CD4-positive, alpha-beta T cell treated with Interferon gamma for 1 hour (primary cell): ENCODE data around the gene HOXC10.

Experiments
- DNase-seq: peaks from one replicate; pipeline ENCODE4 v3.0.0-alpha.2; 2020

HOXC10 gene

DNA sequence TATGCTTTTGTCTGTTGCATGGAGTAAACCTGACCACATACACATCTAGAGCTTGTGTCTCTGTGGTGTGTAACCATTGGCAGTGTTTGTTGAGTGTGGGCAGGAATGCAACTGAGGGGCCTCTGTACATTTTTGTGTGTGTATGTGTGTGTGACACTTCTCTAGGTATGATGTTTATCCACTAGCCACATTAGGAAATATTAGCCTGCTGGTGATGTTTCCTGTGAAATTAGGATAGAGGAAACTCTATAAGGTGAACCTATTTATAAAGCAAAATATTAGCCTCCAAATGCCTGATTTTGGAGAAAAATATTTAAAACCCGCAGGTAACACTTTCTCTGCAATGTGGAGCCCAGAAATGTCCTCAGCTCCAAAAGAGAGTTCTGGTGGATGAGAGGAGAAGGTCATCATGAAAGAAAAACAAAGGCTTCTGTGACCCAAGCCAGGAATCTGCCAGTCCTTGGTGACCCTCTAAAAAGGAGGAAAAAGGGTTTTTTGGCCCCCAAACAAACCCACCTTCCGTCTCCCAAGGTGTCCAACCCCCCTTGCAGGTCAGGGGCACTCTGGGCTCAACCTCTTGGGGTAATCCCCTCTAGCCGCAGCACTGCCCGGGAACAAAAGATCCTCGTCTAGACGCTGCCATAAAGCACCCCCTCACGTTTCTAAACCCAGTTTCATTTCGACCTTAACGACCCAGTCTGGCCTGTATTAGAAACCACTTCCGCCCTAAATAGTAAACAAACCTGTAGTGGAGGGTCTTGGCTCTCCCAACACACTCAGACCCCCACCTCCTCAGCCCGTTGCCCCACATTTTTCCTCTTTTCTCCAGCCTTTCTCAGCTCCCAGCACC lies 7.1 kb upstream of the HOXC10 start:
- no peak for DNase-seq

GRCh38 chr12:53978477-53979356 lies 6.2 kb upstream of the HOXC10 start:
- DNase-seq: no peak

DNA sequence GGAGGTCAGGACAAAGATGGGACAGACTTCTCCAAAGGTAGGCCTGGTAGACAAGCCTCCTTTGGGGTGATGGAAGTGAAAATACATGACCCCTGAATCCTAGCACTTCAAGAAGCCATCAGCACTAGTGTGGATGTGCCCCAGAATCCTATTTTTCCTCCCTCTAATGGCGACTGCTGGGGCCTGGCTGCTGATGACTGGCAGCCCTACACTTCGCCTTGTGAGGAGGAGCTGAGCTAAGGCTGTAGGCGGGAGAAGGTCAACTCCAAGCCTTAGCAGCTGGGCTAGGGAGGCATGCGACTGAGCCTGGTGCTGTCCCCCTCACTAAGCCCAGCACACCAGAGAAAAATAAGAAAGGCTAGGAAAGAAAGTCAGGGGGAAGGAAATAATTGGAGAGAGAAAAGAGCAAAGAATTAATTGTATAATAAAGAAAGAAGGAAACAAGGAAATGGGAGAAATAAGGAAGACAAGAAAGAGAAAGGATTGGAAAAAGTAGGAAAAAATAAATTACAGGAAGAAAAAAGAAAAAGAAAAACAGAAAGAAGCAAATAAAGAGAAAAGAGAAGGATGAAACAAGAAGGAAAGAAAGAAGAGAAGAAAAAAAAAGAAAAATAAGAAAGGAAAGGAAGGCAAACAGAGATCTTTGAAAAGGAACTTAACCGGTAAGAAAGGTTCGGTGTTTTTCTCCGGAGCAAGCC lies 4.7 kb upstream of the HOXC10 start:
- DNase-seq: no peak

DNA sequence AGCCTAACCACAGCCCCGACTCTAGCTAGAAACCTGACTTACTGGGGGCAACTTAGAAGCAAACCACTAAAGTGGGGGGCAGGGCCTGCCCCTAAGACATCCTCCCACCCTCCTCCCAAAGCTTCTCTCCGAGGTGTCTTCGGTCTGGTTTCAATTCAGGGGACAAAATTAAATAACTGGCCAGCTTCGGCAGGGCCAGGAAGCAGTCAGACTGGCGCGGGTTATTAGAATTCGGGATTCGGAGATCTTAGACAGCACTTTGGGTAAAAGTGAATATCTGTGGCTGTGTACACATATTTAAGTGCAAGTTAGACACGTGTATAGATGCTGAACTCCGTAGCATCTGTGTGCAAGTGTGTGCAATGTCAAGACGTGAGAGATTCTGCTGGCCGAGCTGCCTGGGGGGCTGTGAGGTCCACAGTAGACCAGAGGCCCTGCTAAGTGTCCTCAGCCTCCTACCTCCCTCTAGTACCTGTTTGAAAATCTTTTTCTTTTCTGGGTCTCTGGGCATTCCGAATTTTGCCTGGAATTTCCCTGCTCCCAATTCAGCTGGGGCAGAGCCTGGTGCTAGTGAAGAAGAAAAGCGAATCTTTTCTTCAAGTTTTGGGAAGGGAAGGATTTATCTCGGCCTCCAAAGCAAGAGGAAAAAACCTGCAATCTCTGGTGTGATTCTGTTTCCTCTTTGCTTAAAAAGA lies 4.0 kb upstream of the HOXC10 start:
- DNase-seq: no peak

DNA sequence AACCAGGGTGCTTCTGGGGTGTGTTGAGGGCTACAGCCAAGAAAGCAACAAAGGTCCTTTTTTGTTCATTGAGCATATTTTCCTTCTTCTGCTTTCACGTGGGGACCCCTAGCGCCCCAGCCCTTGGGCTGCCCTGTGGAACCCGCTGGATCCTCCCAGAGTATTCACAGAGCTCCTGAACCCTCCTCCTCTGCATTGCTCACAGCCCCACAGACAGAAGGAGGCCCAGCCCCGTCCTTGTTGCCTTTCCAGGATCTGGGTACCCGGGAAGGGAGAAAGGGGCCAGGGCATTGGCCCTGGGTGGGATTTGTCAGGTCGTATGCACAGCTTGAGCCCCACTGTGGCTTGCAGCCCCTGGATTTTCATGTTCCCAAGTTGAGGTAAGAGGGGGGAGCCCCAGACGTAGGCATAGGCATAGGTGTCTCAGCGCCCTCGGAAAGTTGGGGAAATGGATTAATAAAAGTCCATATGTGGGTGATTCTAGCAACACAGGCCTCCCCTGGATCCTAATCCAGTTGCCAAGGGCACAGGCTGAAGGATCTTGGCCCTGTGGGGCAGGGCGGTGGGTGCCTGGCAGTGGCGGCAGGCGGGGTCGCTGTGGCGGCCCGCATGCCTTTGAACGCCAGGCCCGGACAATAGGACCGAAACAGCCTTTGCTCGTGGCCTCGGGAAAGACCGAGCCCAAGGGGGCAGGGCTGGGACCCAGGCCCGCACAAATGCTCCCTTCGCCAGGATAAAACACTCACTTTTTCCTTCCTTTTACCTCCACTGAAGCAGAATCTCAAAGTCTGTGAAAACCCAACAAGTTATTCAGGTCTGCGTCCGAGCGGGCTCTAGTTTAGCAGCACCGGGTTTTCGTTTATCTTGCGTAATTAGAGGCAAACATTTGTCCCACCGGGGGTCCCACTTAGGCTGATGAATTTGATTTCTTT lies 3.0 kb upstream of the HOXC10 start:
- no peak for DNase-seq

- no peak for DNase-seq
Measured at GRCh38 chr12:53982648-53983567, 2.0 kb upstream of the HOXC10 start.

DNA sequence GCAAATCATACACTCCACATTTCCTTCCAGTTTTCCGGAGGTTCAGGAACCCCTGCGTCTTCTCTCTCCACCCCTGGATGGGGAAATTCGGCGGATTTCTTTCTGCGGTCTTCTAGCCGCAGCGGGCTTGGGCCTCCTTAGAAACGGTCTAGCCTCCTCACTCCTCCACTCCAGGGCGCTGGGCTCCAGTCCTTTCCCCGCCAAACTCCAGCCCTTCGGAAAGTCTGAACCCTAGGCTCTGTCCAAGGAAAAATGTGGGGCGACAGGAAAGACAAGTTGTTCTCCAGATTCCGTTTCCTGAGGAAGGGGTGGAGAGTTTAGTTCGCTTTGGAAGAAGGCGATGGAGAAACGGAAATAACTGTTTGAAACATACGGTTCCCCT lies 1.4 kb upstream of the HOXC10 start:
- DNase-seq: no peak

- no peak for DNase-seq
Measured at GRCh38 chr12:53983950-53984572, 885 bp upstream of the HOXC10 start.

DNA sequence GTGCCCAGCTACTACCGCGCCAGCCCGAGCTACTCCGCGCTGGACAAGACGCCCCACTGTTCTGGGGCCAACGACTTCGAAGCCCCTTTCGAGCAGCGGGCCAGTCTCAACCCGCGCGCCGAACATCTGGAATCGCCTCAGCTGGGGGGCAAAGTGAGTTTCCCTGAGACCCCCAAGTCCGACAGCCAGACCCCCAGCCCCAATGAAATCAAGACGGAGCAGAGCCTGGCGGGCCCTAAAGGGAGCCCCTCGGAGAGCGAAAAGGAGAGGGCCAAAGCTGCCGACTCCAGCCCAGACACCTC lies 697 bp downstream of the HOXC10 start:
- no peak for DNase-seq

DNA sequence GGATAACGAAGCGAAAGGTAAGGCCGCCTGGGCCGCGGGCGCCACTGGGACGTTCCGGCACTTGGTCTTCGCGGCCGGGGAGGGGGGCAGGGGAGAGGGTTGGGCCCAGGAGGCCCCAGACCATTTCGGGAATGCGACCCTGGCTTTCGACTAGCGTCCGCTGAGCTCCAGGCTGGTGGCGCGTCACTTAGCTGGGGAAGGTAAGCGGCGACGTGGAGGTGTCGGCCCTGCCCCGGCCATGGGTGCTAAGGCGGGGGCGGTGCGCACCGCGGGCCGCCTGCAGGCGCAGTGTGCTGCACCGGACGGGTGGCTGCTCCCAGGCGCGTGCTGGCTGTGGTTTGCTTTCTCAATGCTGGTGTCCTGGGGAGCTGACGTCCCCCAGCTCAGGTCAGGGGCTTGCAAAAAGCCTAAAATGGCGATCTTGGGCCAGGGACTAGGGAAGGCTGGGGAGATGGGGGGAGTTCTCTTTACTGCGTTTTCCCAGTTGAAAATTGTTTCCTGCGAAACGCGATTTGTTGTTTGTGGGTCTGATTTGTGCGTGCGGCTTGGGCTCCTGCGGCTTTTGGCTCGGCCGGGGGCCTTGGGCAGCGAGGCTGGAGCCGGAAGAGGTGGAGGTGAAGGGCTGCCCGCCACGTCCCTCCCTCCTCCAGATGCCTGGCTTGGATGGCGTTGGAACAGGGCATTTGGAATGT lies 1.2 kb downstream of the HOXC10 start:
- no peak for DNase-seq

DNA sequence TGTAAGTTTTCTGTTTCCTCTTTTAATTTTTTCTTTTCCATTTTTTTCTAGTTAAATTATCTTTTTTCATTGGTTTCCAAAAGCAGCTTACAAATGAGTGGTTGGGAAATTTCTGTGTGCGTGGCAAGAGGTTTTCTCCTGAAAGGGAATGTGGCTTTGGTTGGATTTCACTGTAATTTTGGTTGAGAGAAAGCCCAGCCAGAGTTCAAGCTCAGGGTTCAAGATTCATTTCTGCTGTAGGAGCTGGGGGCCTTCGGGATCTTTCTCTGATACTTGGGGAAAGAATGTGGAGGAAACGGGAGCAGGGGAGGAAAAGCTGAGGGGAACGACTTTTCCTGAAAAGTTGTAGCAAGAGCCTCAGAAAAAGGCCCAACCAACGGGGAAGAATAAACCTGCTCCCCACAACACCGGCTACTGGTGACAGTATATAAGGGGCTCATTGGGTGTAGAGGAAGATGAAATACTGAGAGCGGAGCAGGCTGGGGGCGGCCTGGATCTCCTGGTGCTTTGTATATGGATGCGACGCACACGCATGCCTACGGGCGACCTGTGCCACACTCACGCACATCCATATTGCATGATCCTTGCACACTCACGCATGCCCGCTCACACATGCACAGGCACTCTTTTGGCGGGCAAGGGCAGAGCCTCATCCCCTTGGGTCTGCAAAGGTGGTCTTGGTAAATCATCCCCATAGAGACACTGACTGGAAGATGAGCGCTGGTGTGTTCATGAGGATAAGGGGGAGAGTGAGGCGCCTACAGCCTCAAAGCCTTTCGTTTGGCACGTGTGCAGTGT lies 1.9 kb downstream of the HOXC10 start:
- DNase-seq: no peak

- no peak for DNase-seq
Measured at GRCh38 chr12:53987787-53988230, 2.9 kb downstream of the HOXC10 start.

DNA sequence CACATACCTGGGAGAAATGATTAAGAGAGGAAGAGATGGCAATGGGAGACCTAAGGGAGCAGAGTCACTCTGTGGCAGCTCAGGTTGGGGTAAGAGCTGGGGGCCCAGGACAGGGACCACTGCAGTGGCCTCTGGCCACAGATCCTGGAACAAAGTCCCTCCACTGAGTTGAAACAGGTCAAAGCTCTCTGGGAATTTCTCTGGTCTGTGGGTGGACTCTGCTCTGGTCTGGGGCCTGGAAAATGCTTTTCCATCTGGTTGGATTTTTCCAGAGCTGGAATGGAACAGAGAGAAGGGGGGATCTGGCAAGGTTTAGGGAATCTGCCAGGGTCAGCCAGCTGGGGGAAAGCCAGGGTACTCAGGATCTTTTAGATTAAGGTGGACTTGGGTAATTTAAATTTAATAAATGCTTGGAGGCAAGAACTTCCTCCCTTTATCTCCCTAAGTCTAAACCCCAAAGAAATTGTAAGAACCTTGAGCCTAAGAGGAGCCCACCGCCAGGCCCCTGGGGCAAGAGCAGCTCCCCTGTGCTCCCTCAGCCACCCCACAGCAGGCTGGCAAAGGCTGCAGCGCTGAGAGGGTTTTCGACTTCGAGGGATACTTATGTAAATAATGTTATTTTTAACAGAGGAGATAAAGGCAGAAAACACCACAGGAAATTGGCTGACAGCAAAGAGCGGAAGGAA lies 3.7 kb downstream of the HOXC10 start:
- no peak for DNase-seq

- DNase-seq: no peak
Measured at GRCh38 chr12:53989227-53990113, 4.5 kb downstream of the HOXC10 start.

- DNase-seq: no peak
Measured at GRCh38 chr12:53990311-53991076, 5.5 kb downstream of the HOXC10 start.

DNA sequence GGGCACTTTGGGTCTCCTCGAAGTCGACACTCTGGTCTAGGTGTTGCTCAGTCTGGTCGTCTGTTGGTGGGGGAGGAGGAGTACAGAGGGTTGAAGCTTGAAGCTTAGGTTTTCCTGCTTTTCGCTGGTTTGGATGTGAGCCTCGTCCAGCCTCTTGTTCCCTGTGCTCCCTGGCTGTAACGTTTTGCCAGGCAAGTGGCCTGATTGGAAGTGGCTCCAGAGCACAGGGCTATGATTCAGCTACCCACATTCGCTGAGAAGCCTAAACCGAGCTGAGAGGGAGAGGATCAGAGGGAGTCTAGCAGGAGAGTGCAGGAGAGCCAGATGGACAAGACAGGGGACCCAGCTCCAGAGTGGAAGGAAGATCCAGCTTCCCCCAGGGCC lies 6.1 kb downstream of the HOXC10 start:
- no peak for DNase-seq
